Measurements from ENCODE around the gene RNF150. TPM values are rescaled to one million over a fixed set of nuclear protein-coding genes. Genes with fewer than 3 reads are reported as not detected.
A peak's percentile ranks its signal among the peaks of the same experiment; 100 is the strongest.
"Not testable (repeated sequence)": the region's sequence is repeated elsewhere in the genome, so short reads cannot be mapped to it uniquely, and the experiment has no call there.

Gene RNF150
- total RNA-seq, 1 donor from 2014 or later: 1.6 TPM

DNA sequence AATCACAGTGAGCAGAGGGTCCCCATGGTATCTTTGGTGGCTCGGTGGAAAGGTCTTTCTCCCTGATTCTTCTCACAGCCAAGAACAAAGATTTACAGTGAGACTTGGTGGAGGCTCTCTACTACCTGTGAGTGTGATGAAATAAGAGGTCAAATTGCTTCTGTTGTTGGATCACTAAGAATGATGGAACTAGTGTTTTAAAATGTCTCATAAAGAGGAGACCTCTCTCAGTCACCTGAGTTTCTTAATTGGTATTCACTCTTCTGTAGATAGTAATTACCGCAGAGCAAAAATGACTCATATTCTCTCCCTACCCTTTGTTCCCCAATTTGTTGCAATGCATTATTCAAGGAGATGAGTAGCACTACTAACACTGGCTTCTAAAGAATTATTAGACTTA, 276.2 kb downstream of the RNF150 start:
- ATAC-seq: peak; percentile 85

DNA sequence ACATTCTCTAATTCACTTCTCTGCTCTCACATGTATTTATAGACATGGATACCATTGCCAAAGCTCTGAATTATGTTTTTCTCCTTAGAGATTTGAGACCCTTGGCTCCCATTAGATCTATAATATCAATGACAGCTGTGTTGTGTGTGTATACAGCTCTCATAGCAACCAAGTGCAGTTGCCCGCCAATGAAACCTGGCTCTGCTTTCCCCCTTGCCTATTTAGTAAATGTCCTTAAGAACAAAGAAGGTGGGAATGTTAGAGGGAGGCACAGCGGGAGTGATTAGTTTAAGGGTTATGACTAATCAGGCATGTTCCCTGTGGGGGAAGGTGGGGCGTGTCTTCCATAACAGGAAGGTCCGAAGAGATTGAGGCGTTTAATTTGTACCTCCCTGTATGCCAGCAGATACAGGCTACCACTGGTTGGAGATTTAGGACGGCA, 276.6 kb downstream of the RNF150 start:
- peak; percentile 83 for ATAC-seq

DNA sequence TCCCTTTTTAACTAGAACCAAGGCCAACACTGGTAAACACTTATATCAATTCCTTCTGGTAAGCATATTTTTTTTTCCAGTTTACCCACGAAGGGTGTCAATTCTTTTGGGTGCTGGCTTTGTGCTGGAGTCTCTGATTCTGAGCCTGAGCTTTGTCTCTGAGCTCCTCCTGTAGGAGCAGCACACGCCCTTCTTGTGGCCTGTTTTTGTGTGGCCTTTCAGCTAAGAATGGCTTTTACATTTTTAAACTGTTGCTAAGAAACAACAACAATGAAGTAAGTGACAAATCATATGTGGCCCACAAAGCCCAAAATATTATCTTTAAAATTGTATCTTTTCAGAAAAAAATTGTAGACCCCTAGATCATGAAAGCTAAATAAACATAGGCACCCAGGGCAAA, 279.1 kb downstream of the RNF150 start:
- ATAC-seq: no peak

DNA sequence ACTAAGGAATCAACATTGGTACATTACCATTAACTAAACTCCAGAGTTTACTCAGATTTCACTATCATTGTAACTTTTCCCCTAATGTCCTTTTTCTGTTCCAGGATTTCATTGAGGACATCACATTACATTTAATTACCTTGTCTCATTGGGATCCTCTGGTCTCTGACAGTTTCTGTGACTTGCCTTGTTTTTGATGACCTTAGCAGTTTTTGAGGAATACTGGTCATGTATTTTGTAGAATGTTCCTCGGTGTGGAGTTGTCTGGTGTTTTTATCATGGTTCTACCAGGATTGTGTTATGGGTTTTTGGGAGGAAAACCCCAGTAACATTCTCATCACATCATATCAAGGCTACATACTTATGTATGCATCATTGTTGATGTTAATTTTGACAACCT, 281.5 kb downstream of the RNF150 start:
- ATAC-seq: no peak

DNA sequence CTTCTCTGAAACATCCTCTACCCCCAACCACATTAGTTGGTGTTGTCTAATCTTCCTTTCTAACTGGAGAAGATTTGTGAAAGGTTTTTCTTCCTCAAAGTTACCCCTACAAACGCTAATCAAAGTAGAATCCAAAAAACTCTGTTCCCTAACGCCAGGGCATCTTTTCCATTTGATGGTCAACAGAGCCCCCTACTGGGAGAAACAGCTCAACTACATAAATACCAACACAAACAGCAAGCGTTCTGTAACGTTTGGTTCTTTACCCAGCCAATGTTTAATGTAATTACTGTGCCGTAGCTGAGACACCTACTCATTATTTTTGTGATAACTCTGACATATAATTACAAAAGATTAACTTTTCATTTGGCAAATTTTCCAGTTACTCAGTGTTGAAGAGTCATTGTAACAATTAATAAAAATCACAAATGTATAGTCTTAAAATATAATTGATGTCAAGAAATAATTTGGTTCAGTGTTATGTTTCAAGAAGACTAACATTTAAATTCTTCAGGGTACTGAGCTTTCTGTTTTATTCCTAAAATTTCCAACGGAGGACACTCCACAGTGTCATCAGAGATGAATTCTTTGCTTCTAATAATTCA, 282.1 kb downstream of the RNF150 start:
- peak; percentile 67 for ATAC-seq

DNA sequence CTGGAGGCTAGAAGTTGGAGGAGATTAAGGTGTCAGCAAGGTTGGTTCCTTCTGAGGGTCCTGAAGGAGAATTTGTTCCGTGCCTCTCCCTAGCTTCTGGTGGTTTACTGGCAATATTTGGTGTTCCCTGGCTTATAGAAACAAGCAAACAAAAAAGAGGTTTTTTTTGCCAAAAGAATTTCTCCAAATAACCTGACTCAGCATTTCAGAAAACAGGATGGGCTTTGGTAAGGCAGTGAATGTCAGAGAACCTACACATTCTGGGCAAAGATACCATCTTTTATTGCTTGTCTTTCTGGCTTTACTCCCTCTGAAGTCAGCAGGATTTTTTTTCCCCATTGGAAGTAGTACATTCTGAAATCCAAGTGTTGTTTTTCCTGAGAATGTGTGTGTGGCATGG, 283.7 kb downstream of the RNF150 start:
- no peak for ATAC-seq

DNA sequence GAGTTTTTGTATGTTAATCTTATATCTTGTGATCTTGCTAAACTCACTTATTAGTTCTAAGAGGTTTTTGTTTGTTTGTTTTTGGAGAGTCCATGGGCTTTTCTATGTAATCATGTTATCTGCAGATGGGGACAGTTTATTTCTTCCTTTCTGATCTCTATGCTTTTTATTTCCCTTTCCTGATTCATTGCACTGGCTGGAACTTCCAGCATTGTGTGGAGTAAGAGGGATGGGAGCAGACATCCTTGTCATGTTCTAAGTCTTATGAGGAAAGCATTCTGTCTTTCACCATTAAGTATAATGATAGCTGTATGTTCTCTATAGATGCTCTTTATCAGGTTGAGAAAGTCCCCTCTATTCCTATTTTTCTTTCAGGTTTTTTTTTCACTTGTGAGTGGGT, 286.5 kb downstream of the RNF150 start:
- no peak for ATAC-seq

DNA sequence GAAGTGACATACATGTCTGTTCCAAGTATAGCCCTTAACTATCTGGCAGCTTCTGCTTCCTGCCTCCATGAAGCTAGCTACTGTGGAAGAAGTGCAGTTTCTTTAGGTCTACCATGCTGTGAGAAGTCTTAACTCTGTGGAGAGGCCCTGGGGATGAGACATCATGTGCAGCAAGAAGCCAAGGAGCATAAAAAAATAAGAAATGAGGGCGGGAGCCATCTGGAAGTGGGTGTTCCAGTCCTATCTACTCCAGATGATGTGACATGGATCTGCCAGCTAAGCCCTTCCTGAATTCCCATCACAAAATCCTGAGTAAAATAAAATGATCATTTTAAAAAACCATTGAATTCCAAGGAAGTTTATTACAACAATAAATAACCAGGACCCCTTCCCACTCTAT, 289.2 kb downstream of the RNF150 start:
- no peak for ATAC-seq

DNA sequence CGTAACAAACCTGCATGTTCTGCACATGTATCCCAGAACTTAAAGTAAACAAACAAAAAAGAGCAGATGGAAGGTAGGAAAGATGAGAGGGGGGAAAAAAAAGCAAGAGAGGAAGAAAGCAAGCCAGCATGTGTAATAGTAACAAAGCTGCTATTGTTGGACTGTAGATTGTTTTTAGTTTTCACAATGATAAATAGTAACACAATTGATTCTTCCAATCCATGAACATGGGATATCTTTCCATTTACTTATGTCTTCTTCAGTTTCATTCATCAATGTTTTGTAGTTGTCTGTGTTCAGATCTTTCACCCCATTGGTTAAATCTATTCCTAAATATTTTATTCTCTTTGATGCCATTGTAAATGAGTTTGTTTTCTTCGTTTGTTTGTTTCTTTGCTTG, 292.1 kb downstream of the RNF150 start:
- ATAC-seq: no peak

DNA sequence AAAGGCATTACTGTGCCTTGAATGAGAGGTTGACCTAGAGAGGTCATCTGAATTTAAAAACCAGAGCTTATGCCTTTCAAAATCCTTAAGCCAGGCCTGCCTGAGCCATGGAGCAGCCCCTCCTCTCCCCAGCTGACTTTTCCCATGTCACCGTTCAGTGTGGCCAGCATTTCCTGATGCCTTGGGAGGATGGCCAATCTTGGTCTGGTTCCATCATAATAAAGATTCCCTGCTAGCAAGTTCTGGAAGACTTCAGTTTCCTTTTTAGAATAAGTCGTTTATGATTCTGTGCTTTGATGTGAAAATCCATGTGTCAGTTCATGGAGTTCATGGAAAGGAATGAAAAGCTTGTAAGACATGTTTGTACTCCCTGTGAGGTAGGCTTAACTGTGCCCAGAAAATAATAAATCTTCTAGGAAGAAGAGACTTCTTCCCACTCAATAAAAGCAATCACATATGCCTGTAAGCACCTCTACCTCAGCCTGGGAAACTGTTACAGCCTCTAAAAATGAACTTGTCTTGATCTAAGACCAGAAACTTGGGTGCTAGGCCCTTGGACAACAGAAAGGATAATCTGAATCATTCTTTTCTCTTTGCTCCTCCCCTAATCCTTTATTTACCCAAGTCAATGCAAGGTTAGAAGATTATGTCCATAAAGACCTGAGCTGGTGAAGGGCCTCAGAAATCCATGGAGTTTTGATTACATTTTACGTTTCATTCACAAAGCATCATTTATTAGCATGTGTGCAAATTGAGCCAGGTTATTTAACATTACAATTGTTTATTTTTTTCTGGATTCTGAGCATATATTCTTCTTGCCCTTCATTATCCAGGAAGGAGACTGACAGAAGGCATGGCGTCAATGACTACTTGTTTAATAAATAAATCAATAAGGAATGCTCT, 293.1 kb downstream of the RNF150 start:
- ATAC-seq: peak; percentile 80

DNA sequence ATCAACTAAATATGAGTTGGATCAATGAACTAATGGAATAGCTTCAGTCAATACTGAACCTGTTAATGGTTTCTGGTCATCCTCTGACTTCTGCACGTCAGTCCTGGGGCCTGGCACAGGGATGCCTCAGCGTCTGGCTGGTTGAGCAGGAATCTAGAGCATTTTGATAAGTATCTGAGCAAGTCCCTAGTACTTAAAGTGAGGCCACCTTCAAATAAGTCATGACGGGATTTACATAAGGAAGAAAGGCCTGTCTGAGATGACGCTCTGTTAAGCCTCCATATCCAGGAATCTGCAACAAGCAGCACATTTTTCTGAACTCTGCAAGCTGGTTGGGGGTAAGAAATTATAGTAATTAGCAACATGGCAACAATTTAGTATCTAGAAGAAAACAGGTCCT, 293.9 kb downstream of the RNF150 start:
- no peak for ATAC-seq

DNA sequence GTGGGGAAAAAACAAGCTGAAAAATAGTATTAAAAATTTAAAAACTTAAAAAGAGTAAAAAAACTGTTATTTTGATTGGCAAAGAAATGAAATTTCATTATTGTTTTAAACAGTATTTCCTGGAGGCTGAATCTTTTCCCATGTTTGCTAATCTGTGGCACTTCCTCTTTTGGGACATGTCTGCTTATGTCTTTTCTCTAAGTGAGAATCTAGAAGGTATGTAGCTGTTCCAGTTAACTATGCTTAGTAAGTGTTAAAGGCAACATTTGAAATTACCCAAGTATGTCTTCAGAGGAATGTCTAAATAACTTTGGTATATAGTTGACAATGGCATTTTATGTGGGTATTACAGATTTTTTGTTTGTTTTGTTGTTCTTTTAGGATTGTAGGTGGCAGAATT, 295.5 kb downstream of the RNF150 start:
- ATAC-seq: no peak

DNA sequence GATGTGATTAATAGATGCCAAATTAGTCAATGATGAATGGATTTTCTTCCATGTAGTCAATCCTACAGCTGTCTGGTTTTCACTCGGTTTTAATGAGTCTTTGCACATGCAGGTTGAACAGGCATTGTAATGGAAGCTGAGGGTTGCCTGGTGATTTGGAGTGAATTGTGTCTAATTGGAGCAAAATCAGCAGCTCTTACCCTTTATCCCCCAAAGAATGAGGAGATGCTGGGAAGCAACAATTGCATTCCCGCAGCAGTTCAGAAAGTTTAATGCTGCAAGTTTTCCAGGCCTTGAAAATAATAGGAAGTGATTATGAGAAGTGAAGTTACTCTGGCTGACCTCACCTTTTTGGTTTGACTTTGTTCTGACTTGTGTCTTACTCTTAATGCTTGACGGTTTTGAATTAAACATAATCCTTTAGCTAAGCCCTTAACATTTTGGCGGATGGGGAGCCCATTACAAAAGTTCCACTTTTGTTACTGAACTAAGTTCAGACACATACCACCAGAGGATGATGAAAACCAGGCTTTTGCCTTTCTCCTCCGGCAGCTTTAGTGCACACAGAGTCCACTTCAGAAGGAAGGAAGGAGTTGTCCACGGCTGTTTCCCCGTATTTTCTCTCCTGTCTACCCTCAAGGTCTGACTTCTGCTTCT, 298.3 kb downstream of the RNF150 start:
- ATAC-seq: peak; percentile 83

DNA sequence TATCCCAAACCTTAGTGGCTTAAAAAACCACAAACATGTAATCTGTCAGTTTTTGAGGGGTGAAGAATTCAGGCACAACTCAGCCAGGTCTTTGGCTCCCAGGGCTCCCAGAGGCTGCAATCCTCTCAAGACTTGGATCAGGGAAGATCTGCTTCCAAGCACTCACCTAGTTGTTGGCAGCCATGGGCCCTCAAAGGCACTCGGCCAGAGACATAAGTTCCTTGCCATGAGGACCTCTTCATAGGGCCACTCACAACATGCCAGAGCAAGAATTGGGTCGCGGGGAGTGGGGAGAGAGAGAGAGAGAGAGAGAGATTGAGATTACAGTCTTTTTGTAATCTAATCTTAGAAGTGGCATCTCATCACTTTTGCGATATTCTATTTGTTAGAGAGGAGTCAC, 300.0 kb downstream of the RNF150 start:
- no peak for ATAC-seq

DNA sequence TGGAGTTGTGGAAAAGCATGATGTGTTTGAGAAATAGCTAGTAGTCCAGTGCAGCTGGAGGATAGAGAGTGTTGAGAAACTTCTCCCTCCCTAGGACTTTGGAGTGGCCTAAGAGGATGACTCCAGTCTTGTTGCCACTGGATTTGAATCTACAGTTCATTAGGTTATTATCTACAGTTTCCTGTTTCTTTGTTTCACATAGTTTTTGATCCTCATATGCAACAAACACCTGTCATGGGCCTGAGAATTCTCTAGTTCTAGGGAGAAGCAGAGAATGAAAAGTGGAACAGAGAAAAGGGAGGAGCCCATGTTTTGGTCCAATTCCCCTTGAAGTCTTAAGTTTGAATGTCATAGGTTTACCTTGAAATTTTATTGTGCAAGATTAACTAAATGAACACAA, 303.4 kb downstream of the RNF150 start:
- peak; percentile 29 for ATAC-seq

DNA sequence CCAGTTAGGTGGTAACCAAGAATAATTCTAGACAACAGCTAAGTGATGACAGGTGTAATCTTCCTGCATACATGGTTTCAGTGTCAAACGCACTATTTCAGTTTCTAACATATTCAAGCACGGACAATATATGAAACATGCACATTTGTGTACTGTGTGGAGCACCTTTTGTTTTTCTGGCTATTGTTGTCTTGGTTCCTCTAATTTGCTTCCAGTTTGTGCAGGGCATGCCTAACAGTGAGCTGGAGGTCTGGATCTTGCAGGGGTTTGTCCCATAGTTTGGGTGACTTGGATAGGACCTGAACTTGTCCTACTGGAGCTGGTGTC, 306.6 kb downstream of the RNF150 start:
- ATAC-seq: no peak

DNA sequence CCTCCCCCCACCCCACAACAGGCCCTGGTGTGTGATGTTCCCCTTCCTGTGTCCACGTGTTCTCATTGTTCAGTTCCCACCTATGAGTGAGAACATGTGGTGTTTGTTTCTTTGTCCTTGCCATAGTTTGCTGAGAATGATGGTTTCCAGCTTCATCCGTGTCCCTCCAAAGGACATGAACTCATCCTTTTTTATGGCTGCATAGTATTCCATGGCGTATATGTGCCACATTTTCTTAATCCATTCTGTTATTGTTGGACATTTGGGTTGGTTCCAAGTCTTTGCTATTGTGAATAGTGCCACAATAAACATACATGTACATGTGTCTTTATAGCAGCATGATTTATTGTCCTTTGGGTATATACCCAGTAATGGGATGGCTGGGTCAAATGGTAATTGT, 312.7 kb downstream of the RNF150 start:
- not testable (repeated sequence) for ATAC-seq

DNA sequence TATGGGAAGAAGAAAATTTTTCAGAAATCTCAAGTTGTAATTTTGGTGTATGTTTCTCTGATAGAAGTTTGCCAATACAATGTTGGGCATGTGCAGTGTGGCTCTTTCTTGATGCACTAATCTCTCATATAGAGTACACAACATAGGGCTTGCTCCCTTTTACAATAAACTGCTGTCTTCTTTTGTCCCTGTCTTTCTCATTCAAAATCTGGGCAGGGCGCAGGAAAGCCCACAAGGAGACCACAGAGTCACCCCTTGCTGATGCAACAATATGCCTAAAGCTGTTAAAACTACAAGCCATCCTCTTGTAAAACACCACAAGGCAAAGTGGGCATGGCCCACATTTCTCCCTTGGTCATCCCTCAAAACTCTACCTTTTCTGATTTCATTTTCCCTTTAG, 313.7 kb downstream of the RNF150 start:
- ATAC-seq: no peak

DNA sequence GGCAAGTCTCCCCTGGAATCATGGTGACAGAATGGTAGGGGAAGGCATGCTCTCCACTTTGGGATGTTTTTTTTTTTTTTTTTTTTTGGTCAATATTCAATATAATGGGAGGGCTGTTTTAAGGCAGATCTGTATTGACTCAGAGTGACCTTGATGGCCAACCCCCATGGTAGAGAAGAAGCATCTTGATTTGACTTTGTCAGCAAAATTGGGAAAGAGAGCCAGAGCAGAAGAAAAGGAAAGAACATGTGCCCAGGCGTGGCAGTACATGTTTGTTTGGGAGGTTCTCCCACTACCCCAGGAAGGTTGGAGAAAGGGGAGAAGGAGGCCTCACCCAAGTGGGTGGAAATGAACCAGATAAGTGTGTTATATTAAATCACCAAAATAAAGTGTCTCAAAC, 314.8 kb downstream of the RNF150 start:
- ATAC-seq: no peak

DNA sequence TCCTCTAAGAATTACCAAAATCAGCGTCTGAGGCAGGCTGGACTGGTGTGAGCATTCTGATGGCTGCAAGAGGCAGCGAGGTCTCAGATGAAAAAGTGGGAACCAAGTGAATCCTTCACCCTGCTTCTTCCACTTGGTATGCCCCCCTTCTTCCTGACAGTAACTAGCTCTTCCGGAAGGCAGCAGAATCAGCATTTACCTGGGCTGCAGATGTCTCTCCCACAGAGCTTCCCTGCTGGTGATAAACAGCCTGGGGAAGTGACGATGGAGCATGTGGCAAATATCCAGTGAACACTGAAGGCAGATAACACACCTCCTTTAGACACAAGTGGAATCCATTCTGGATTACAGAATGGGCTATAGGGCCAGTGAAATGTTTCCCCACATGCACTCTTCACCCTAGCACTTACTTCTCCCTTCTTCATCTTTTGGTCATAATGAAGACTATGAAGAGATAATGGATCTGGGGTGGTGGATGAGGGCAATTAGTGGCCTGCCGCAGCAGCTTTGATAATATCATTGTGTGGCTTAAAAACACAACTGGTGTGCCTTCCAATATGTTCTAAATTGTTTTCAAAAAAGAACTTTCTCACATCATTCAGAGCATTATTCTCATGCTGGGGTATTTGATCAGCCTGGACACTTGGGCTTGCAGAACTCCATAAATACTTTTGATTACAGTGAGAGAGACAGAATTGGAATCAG, 316.3 kb downstream of the RNF150 start:
- no peak for ATAC-seq

DNA sequence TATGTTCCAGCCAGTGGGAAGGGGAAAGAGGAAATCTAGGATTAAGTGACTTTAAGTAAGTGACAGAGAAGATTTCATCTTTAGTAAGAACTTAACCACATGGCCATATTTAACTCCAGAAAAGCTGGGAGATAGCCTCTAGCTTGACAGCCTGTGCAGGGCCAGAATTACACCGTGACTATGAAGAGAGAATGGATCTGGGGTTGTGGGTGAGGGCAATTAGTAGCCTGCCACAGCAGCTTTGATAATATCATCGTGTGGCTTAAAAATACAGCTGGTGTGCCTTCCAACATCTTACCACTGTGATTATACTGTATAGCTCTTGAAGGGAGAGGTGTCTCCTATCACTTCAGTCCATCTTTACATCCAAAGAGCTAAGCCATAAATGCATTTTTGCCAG, 319.5 kb downstream of the RNF150 start:
- no peak for ATAC-seq

DNA sequence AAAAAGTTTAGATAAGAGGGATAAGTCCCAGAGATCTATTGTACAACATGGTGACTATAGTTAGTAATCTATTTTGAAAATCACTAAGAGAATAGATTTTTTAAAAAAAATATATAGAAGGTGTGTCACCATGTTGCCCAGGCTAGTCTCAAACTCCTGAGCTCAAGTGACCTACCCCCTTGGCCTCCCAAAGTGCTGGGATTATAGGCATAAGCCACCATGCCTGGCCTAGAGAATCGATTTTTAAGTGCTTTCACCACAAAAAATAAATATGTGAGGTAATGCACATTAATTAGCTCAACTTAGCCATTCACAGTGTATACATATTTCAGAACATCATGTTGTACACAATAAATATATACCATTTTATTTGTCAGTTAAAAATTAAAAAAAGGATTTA, 320.4 kb downstream of the RNF150 start:
- no peak for ATAC-seq

DNA sequence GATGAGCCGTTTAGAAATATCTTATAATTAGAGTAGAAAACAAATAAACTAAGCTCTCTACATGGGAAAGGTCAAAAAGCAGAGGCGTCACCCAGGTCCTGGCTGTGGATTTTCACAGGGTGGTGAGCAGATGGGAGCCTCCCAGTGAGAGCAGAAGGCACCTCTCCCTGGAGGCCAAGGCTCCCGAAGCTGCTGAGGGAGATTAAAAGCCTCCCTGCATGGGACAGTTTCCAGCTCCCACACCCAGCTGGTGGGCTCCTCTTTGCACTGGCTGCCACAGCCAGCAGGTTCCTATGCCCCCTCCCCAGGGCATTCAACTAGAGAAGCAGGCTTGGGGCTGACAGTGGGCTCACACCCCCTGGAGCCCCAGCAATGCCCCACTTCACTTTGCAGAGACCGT, 321.8 kb downstream of the RNF150 start:
- no peak for ATAC-seq
